Measurements from ENCODE around the gene USP7.

DNA sequence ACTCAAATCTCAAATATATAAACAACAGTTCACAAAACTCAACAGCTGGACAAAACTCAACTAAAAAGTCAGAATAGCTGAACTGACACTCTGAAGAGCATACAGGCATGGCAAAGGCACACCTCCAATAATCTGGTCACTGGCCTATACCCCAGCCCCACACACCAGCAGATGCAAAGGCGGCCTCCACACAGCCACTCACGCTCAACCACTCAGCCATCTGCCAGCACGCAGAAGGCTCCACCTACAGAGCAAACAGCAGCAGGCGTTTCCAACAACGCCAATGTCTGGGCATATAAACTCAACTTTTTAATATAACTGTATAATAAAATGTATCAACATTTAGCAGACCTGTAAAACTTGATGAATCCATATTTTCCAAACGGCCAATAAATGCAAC is 17.2 kb downstream of the USP7 start:
- TF ChIP-seq, protein P1, sequence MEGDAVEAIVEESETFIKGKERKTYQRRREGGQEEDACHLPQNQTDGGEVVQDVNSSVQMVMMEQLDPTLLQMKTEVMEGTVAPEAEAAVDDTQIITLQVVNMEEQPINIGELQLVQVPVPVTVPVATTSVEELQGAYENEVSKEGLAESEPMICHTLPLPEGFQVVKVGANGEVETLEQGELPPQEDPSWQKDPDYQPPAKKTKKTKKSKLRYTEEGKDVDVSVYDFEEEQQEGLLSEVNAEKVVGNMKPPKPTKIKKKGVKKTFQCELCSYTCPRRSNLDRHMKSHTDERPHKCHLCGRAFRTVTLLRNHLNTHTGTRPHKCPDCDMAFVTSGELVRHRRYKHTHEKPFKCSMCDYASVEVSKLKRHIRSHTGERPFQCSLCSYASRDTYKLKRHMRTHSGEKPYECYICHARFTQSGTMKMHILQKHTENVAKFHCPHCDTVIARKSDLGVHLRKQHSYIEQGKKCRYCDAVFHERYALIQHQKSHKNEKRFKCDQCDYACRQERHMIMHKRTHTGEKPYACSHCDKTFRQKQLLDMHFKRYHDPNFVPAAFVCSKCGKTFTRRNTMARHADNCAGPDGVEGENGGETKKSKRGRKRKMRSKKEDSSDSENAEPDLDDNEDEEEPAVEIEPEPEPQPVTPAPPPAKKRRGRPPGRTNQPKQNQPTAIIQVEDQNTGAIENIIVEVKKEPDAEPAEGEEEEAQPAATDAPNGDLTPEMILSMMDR (IDR thresholded peaks at IDR 0.05), result no peak
- TF ChIP-seq POLR2AphosphoS5 (IDR thresholded peaks at IDR 0.05), result no peak

Measured in breast epithelium (tissue), 3 donors.